ENCODE data around the gene CATSPERB.
A peak's percentile ranks its signal among the peaks of the same experiment; 100 is the strongest.

CATSPERB gene

DNA sequence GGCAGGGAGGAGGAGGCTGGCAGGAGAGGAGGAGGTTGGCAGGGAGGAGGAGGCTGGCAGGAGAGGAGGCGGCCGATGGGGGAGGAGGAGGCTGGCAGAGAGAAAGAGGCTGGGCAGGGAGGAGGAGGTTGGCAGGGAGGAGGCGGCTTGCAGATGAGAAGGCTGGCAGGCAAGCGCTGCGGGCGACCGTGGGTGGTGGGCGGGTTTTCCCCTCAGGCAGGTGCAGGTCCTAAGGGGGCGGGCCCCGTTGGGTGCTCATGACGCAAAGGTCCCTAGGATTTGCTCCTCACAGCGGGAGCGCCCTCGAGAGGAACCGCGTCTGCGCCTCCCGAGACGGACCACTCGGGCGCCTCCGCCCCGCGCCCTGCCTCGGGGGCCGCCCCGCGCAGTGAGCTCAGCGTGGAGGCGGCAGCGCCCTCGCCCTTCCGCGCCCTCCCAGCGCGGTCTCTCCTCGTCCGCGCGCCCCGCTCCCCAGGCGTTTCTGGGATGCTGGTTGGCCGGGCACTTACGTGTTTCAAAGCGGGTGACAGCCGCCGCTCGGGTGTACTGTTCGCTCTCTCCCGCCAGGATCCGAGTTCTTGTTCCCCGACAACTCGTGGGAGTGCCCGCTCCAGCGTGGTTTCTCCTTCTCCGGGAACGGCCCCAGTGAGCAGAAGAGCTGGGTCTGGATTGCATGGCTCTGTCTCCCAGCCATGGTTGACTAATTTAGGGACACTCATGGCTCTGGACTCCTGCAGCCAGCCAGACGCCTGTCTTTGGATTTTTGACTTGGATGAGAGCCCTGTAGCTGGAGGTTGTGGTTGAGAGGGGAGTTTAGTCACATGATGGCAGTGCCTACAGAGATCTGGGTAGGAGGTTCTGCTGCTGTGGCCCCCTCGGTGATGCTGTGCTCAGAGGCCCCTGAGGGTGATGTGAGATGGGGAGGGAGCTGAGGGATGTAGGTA, 157.7 kb downstream of the CATSPERB start (continued):
- TF ChIP-seq ZBTB10 (tag by site-specific recombination; IDR thresholded peaks at IDR 0.05) (no peak; the same call in 1 of the 2 replicates), INSM2 (tag by site-specific recombination; IDR thresholded peaks at IDR 0.05) (no peak), ZNF544 (tag by site-specific recombination; IDR thresholded peaks at IDR 0.05) (no peak), ZNF175 (tag by site-specific recombination; IDR thresholded peaks at IDR 0.05) (no peak), ZBTB21 (tag by site-specific recombination; IDR thresholded peaks at IDR 0.05) (no peak), BCL6B (tag by site-specific recombination; IDR thresholded peaks at IDR 0.05) (no peak), ZNF121 (tag by site-specific recombination; IDR thresholded peaks at IDR 0.05) (no peak), ZNF132 (tag by site-specific recombination; IDR thresholded peaks at IDR 0.05; ENCODE audit: borderline replicate concordance) (no peak), ZNF529 (tag by site-specific recombination; IDR thresholded peaks at IDR 0.05; ENCODE audit: insufficient replicate concordance) (no peak), ZNF133 (tag by site-specific recombination; IDR thresholded peaks at IDR 0.05) (no peak), ZNF670 (tag by site-specific recombination; IDR thresholded peaks at IDR 0.05; ENCODE audit: low read depth) (no peak), ZBTB7A (tag by site-specific recombination; IDR thresholded peaks at IDR 0.05; ENCODE audit: low read depth) (no peak), GFI1B (tag by site-specific recombination; IDR thresholded peaks at IDR 0.05) (no peak), YY1 (tag by site-specific recombination; IDR thresholded peaks at IDR 0.05) (no peak), HOXA7 (CRISPR knock-in tag; IDR thresholded peaks at IDR 0.05; ENCODE audit: borderline replicate concordance) (no peak), ZBTB17 (tag by site-specific recombination; IDR thresholded peaks at IDR 0.05) (peak; percentile 92), ZNF114 (tag by site-specific recombination; IDR thresholded peaks at IDR 0.05) (no peak), KLF7 (tag by site-specific recombination; IDR thresholded peaks at IDR 0.05; ENCODE audit: borderline replicate concordance) (no peak), ZNF2 (tag by site-specific recombination; IDR thresholded peaks at IDR 0.05) (no peak), ZNF704 (tag by site-specific recombination; IDR thresholded peaks at IDR 0.05) (no peak), ZNF701 (tag by site-specific recombination; IDR thresholded peaks at IDR 0.05) (no peak), ZNF311 (tag by site-specific recombination; IDR thresholded peaks at IDR 0.05; ENCODE audit: borderline replicate concordance) (no peak), ZNF146 (tag by site-specific recombination; IDR thresholded peaks at IDR 0.05) (no peak)
- TF ChIP-seq, protein P1, sequence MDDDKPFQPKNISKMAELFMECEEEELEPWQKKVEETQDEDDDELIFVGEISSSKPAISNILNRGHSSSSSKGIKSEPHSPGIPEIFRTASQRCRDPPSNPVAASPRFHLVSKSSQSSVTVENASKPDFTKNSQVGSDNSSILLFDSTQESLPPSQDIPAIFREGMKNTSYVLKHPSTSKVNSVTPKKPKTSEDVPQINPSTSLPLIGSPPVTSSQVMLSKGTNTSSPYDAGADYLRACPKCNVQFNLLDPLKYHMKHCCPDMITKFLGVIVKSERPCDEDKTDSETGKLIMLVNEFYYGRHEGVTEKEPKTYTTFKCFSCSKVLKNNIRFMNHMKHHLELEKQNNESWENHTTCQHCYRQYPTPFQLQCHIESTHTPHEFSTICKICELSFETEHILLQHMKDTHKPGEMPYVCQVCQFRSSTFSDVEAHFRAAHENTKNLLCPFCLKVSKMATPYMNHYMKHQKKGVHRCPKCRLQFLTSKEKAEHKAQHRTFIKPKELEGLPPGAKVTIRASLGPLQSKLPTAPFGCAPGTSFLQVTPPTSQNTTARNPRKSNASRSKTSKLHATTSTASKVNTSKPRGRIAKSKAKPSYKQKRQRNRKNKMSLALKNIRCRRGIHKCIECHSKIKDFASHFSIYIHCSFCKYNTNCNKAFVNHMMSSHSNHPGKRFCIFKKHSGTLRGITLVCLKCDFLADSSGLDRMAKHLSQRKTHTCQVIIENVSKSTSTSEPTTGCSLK (tag by site-specific recombination; IDR thresholded peaks at IDR 0.05) = no peak
- TF ChIP-seq, protein P2, sequence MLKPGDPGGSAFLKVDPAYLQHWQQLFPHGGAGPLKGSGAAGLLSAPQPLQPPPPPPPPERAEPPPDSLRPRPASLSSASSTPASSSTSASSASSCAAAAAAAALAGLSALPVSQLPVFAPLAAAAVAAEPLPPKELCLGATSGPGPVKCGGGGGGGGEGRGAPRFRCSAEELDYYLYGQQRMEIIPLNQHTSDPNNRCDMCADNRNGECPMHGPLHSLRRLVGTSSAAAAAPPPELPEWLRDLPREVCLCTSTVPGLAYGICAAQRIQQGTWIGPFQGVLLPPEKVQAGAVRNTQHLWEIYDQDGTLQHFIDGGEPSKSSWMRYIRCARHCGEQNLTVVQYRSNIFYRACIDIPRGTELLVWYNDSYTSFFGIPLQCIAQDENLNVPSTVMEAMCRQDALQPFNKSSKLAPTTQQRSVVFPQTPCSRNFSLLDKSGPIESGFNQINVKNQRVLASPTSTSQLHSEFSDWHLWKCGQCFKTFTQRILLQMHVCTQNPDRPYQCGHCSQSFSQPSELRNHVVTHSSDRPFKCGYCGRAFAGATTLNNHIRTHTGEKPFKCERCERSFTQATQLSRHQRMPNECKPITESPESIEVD (tag by site-specific recombination; IDR thresholded peaks at IDR 0.05) = no peak
- TF ChIP-seq, protein P3, sequence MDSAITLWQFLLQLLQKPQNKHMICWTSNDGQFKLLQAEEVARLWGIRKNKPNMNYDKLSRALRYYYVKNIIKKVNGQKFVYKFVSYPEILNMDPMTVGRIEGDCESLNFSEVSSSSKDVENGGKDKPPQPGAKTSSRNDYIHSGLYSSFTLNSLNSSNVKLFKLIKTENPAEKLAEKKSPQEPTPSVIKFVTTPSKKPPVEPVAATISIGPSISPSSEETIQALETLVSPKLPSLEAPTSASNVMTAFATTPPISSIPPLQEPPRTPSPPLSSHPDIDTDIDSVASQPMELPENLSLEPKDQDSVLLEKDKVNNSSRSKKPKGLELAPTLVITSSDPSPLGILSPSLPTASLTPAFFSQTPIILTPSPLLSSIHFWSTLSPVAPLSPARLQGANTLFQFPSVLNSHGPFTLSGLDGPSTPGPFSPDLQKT (IDR thresholded peaks at IDR 0.05; ENCODE audit: borderline replicate concordance, low read depth, low read length) = no peak

Measured in HEK293 (cell line).